HG03108 (cell line): ENCODE results near the gene WIPI1.
"Not testable (repeated sequence)": the region's sequence is repeated elsewhere in the genome, so short reads cannot be mapped to it uniquely, and the experiment has no call there.

Source experiments
- ATAC-seq: cut with Tn5 transposase; IDR thresholded peaks from one replicate; pipeline ENCODE4 v1.9.1; 2021; ENCODE audit warnings: moderate library complexity; ENCODE audit not compliant: unreplicated experiment

Gene WIPI1

GRCh38 chr17:68387435-68388218 lies 69.7 kb downstream of the WIPI1 start:
- no peak for ATAC-seq

GRCh38 chr17:68385490-68386215 lies 71.6 kb downstream of the WIPI1 start:
- no peak for ATAC-seq

GRCh38 chr17:68384941-68385340 lies 72.4 kb downstream of the WIPI1 start:
- no peak for ATAC-seq

GRCh38 chr17:68384471-68384870 lies 72.8 kb downstream of the WIPI1 start:
- no peak for ATAC-seq

GRCh38 chr17:68383443-68384321 lies 73.6 kb downstream of the WIPI1 start:
- ATAC-seq, result no peak

- no peak for ATAC-seq
Observed at GRCh38 chr17:68383120-68383442, 74.2 kb downstream of the WIPI1 start.

- no peak for ATAC-seq
Observed at GRCh38 chr17:68382582-68383085, 74.7 kb downstream of the WIPI1 start.

- ATAC-seq, result no peak
Observed at GRCh38 chr17:68381076-68381900, 76.0 kb downstream of the WIPI1 start.

GRCh38 chr17:68379692-68380677 lies 77.3 kb downstream of the WIPI1 start:
- no peak for ATAC-seq

- no peak for ATAC-seq
Observed at GRCh38 chr17:68379177-68379510, 78.2 kb downstream of the WIPI1 start.

GRCh38 chr17:68378268-68379176 lies 78.8 kb downstream of the WIPI1 start:
- no peak for ATAC-seq

GRCh38 chr17:68377771-68378267 lies 79.5 kb downstream of the WIPI1 start:
- no peak for ATAC-seq

GRCh38 chr17:68376178-68376577 lies 81.1 kb downstream of the WIPI1 start:
- ATAC-seq, result not testable (repeated sequence)

GRCh38 chr17:68375566-68375965 lies 81.7 kb downstream of the WIPI1 start:
- no peak for ATAC-seq
